Measurements from ENCODE around the gene UNC5C.

DNA sequence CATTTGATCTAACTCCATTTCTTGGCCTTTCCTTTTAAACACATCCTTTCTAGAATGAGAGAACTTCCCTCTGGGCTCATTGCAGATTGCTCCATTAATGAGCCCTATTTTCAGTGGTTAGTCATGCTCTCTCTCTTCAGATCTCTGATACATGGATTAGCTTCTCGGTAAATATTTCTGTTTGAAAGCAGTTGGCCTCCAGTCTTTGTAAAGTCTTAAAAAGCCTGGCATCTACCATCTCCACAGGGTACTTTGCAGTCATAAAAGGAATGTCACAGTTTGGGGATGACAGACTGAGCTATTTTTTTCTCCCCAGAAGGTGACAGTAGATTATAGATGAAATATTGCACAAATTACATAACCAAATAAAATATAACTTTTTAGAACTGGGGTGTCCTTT, 72.7 kb downstream of the UNC5C start:
- TF ChIP-seq SUZ12 (IDR thresholded peaks at IDR 0.05) (no peak), ELF4 (IDR thresholded peaks at IDR 0.05) (no peak), NFRKB (IDR thresholded peaks at IDR 0.05) (no peak), HDGF (IDR thresholded peaks at IDR 0.05; ENCODE audit: borderline replicate concordance) (no peak), LEF1 (IDR thresholded peaks at IDR 0.05; ENCODE audit: borderline replicate concordance) (no peak), FOXA1 (IDR thresholded peaks at IDR 0.05) (no peak), CTBP1 (IDR thresholded peaks at IDR 0.05; ENCODE audit: borderline replicate concordance) (no peak), BHLHE40 (IDR thresholded peaks at IDR 0.05; ENCODE audit: borderline replicate concordance) (no peak), FOXK2 (IDR thresholded peaks at IDR 0.05) (no peak), SP1 (IDR thresholded peaks at IDR 0.05) (no peak)
- TF ChIP-seq, protein P1, sequence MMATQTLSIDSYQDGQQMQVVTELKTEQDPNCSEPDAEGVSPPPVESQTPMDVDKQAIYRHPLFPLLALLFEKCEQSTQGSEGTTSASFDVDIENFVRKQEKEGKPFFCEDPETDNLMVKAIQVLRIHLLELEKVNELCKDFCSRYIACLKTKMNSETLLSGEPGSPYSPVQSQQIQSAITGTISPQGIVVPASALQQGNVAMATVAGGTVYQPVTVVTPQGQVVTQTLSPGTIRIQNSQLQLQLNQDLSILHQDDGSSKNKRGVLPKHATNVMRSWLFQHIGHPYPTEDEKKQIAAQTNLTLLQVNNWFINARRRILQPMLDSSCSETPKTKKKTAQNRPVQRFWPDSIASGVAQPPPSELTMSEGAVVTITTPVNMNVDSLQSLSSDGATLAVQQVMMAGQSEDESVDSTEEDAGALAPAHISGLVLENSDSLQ (IDR thresholded peaks at IDR 0.05), result no peak

All from HEK293T (cell line).